ENCODE results near the gene CNTN5. TPM values are rescaled to one million over a fixed set of nuclear protein-coding genes. Genes with fewer than 3 reads are reported as not detected.

The CNTN5 gene
- polyA plus RNA-seq, 3 donors = 18.7 to 26.6 (median 19.0) TPM

DNA sequence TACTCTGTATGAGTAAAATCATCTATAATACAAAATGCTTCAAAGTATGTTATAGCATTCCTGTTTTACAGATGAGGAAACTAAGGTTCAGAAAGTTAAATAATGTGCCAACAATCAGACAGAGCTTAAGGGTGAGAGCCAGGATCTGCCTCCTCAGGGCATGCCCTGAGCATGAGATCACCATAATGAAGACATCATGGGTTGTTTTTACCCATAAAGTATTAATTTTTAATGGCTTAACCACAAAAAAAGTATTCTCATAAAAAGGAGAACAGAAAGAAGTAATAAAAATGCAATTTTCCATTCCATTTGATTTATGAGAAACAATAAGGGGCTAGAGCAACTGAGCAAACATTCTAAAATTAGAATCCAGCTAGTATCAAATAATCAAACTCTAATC is 1132.0 kb downstream of the CNTN5 start:
- no peak for DNase-seq (ENCODE audit: low read depth in 3 of 3, low spot score in 2 of 3)

DNA sequence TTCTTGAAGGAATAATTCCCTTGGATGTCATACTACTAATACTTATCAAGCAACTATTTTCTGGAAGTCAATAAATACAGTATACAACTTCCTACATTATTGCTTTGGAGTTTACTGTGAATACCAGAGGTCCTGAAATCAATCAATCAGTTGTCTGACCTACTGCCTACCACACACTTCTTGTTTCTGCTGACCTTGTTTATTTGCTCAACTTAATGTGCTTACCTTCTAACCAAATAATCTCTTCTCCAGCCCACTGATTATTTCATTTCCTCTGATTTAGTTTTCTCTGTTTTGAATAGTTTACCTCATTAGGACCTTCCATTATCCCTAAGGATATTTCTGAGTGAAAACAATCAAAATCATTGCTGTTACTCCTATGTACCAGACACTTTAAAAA is 1142.7 kb downstream of the CNTN5 start:
- no peak for DNase-seq (ENCODE audit: low read depth in 3 of 3, low spot score in 2 of 3)

DNA sequence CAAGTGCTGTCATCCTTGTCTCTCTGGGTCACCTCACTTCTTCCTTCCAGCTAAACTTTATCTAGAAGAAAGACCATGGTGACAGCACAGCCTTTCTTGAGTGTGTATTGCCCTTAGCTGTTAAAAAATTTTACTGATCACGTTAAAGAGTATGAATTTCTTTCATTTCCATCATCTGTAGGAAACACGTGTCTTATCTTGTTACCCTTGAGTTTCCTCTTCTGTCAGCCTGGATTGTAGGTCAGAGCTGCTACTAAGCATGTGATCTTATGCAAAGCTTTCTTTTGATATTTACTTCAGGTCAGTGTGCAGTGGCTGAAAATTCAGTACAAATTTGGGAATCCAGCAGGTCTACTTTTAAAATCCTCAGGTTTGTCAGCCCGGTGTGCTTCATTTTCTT is 1154.1 kb downstream of the CNTN5 start:
- DNase-seq (ENCODE audit: low read depth in 3 of 3, low spot score in 2 of 3) = no peak

DNA sequence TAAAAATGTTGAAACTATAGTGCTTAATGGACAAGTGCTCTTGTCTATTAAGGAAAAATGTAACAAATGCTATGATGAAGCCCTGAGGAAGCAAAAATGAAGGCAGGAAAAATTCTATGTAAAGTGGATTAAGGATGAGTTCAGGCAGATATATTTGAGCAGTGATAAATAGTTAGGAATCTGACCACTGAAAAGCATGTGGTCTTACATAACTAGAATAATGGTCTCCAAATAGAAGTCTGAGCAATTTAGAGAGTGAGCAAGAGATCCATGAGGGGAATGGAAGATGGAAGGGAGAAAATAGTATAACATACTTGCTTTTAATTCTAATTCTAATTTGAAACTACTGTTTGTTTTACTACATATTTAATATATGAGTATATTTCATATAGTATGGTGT is 1155.7 kb downstream of the CNTN5 start:
- no peak for DNase-seq (ENCODE audit: low read depth in 3 of 3, low spot score in 2 of 3)

DNA sequence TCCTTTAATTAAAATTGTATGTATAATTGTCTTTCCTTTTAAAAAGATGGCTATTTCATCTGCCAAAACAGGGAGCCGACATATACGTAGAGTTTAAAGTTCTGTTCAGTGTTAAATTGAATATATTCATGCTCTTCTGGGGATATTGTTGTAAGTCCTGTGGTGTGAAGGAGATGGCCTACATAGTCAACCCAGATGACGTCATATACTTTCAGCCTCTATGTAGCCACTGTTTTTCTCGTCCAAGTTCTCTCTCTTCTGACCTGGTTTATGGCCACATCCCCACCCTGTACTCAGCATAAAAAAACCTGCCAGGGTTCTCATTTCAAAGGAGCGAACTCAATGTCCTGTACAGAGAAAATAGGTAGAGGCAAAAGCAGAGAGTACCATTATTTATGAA is 1156.9 kb downstream of the CNTN5 start:
- DNase-seq (ENCODE audit: low read depth in 3 of 3, low spot score in 2 of 3) = no peak

DNA sequence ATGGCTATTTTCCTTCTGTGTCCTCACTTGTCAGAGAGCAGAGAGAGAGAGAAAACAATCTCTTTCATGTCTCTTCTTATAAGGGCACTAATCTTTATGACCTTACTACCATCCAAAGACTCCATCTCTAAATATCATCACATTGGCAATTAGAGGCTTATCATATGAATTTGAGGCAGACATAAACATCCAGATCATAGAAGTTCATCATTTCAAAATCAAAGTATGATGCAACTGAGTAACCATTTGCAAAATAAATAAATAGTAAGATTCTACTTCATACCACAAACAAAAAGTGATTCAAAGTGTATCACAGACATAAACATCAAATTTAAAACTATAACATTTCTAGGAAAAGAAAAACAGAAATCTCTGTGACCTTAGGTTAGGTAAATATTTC is 1161.6 kb downstream of the CNTN5 start:
- DNase-seq (ENCODE audit: low read depth in 3 of 3, low spot score in 2 of 3) = no peak

DNA sequence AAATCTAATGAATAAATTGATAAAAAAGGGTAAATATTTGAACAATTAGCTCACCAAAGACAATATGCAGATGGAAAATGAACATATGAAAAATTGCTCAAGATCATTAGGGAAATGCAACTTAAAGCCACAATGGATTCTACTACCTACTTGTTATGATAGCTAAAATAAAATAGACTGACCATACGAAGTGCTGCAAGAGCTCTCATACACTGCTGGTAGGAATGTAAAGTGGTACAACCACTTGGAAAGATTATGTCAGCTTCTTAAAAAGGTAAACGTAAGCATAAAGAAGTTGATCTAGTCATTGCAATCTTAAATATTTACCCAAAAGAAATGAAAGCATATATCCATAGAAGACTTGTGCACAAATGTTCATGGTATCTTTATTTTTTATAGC is 1162.2 kb downstream of the CNTN5 start:
- no peak for DNase-seq (ENCODE audit: low read depth in 3 of 3, low spot score in 2 of 3)

DNA sequence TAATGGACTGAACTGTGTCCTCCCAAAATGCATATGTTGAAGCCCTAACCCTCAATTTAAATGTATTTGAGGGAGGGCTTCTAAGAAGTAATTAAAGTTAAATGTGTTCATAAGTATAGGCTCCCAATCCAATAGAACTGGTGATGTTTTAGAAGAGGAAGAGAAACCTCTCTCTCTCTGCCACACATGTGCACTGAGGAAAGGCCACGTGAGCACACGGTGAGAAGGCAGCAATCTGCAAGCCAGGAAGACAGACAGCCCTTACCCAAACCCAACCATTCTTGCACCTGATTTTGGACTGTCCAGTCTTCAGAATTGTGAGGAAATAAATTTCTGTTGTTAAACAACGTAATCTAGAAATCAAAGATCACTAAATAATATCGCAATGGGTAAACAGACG is 1164.8 kb downstream of the CNTN5 start:
- no peak for DNase-seq (ENCODE audit: low read depth in 3 of 3, low spot score in 2 of 3)

DNA sequence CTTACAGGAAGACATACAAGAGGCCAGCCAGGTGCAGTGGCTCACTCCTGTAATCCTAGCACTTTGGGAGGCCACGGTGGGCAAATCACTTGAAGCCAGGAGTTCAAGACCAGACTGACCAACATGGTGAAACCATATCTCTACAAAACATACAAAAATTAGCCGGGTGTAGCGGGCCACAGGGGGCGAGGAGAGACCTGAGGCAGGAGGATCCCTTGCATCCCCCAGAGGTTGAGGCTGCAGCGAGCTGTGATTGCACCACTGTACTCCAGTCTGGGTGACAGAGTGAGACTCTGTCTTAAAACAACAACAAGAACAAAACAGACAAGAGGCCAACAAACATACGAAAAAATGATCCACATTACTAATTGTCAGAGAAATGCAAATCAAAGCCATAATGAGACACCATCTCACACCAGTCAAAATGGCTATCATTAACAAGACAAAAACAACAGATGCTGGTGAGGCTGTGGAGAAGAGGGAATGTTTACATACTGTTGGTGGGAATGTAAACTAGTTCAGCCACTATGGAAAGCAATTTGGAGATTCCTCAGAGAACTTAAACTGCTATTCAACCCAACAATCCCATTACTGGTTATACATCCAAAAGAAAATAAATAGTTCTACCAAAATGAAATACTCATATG is 1167.5 kb downstream of the CNTN5 start:
- no peak for DNase-seq (ENCODE audit: low read depth in 3 of 3, low spot score in 2 of 3)

DNA sequence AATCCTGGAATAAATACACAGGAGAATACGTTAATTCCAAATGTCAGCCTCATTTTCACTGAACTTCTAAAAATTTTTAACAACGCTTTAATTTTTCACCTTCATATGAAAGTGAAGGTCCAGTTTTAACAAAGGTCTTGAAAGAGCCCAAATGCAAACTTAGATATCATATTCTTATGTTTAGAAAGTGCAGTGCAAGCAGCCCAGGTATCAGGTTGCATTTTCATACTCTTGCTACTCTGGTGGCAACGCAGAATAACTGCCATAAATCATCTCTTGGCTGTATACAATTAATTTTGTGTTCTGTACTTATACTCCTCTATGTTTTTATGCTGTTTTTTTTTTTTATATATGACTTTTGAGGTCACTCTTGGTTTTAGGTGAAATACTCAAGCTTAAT is 1169.6 kb downstream of the CNTN5 start:
- DNase-seq (ENCODE audit: low read depth in 3 of 3, low spot score in 2 of 3) = no peak

DNA sequence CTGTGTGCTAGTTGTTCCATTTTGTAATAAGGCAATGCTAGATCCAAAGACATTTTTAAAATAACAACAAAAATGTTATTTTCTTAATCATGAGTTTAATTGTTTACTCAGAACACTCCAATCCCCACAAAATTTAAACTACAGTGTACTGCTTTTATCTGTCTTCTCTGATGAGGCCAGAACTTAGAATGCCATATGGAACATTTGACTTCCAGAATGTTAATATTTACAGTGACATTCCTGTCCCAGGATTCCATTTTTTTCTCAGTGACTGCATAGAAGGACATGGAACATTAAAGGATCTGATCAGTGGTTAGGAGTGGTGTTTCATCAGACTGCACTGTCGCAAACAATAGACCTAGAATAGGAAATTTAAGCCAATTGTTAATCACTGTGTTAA is 1171.4 kb downstream of the CNTN5 start:
- no peak for DNase-seq (ENCODE audit: low read depth in 3 of 3, low spot score in 2 of 3)

DNA sequence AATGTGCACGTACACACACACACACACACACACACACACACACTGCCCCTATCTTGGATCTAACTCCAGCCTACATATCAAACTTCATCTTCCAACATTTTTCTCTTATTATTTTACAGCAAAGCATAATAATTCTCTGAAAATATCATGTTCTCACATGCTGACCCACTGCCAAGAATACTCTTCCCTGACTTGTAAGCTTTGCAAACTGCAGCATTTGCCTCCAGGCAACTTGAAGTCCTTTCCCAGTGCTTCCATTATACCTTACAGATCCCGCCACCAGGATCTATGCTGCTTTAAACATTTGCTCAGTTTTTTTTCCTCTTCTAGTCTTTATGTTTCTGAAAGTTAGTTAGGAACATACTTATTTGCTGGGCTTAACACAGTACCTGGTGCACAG is 1183.0 kb downstream of the CNTN5 start:
- no peak for DNase-seq (ENCODE audit: low read depth in 3 of 3, low spot score in 2 of 3)

DNA sequence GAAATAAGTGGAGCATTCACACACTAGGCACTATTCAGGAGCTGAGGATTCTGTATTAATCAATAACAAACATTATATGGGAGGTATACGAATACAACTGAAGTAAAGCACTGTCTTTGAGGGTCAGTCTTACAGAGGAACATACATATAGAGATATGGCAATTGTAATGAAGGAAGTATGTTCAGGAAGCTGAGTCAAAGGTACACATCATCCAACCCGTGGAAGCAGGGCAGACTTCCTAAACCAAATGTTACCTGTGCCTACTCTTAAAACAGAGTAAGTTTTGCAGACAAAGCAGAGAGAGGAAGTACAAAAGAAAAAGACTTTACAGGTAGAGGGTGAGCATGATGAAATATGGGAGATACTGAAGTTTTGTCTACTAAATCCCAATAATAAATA is 1185.2 kb downstream of the CNTN5 start:
- DNase-seq (ENCODE audit: low read depth in 3 of 3, low spot score in 2 of 3) = no peak

DNA sequence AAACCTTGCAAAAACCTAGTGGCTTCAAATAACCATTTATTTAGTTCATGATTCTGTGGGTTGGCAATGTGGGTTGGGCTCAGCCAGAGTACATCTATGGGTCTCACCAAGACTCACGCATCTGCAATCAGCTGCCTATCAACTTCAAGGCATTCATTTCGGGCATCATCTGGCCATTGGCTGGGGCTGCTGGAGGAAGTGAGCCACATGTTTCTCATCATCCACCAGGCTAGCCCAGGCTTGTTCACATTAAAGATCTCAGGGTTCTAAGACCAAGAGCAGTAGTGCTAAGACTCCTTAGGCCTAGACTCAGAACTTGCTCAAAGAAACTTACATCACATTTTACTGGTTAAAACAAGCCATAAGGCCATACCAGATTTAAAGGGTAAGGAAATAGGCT is 1187.5 kb downstream of the CNTN5 start:
- DNase-seq (ENCODE audit: low read depth in 3 of 3, low spot score in 2 of 3) = no peak

DNA sequence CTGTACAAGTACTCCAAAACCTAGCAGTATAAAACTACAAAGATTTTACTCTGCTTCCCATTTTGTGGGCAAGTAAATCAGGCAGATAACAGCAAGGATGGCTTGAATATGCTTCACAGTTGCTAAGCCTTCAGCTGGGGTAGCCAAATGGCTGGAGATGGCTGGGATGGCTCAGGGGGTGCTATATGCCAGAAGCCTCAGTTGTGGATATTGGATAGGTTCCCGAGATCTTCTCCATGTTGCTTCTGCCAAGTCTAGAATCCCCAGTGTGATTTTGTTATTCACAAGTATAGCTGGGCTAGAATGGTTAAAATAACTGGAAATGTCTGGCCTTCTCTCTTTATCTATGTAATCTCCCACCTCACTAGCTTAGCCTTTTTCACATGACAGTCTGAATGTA is 1194.0 kb downstream of the CNTN5 start:
- DNase-seq (ENCODE audit: low read depth in 3 of 3, low spot score in 2 of 3) = no peak

DNA sequence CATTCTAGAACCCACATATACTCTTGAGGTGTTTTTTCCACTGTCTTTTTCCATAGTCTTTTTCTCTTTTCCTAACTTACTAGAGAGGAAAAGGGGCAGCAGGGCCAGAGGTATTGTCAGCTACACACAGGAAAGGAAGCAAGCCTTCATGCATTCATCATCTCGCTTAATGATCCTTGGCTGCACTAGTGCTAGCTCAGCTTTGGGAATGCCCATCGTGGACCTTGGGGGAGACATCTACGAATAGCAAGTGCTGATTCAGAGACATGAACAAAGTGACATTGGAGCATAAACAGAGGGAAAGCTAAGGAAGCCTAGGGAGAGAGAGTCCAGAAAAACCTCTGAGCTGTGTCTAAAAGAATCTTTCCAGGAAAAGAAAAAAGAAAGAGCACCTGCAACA is 1200.1 kb downstream of the CNTN5 start:
- DNase-seq (ENCODE audit: low read depth in 3 of 3, low spot score in 2 of 3) = peak in 1 of 3 donors; percentile 39

DNA sequence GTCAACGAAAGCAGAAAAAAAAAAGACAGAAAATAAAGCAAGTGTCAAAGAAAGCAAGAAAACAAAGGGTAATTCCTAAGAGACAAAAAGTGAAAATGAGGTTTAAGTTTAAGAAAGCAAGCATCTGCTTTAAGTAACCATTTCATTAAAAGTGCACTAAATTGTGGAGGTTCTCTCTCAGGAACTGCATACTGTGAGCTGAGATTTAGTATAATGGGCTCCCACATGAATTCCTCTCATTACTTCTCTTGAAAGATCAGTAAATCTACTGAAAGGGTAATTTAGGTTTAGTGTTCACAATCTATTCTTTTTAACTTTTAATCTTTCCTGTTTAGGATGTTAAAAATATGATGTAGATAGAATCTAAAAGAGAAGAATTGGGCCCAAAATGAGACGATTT is 1201.0 kb downstream of the CNTN5 start:
- no peak for DNase-seq (ENCODE audit: low read depth in 3 of 3, low spot score in 2 of 3)

DNA sequence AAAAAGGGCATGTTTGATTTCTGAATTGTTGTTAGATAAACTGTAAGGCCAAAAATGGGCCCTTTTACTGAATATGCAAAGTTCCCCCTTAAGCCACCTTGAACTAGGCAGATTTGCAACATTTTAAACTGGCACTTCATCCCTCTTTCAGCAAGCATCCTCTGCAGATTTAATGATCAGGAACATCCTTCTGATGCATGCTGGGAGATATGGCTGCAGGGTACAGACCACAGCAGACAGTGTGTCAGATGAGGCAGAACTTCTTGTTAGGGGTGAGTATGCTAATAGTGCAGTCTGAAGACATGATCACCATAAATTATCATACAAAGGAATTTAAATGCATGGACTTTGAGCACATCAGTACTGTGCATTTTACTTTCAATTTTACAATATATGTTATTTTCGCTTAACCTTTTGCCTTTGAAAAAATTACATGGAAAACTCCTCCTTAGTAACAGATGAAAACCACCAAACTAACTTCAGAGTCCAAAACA is 1203.8 kb downstream of the CNTN5 start:
- no peak for DNase-seq (ENCODE audit: low read depth in 3 of 3, low spot score in 2 of 3)

DNA sequence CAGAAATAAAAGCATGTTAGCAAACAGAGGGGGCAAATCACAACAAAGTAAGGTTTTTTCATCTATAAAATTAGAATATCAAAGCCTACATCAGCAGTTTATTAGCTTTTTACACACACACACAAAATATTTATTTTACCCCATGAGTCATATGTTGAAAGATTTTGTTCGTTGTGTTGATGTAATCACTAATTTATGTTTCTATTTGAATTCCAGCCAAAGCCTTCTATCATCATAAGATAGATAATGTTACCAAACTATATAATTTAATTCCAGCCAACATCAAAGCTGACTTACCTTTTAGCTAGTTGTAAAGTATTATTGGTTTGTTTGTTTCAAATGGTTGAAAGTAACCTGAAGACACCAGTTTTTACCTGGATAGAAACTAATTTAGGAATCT is 1208.3 kb downstream of the CNTN5 start:
- DNase-seq (ENCODE audit: low read depth in 3 of 3, low spot score in 2 of 3) = no peak

DNA sequence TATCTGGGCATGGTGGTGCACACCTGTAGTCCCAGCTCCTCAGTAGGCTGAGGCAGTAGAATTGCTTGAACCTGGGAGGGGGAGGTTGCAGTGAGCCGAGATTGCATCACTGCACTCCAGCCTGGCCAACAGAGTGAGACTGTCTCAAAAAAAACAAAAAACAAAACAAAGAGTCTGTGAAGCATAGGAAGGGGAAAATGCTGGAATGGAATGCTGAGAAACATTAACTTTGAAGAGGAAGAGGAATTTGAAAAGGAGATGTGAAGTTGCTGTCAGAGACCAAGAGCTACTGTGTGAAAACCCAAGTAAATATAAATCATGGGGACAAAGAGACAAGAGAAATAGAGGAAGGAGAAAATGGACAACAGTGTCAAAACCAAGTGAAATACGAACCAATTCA is 1211.3 kb downstream of the CNTN5 start:
- DNase-seq (ENCODE audit: low read depth in 3 of 3, low spot score in 2 of 3) = no peak

DNA sequence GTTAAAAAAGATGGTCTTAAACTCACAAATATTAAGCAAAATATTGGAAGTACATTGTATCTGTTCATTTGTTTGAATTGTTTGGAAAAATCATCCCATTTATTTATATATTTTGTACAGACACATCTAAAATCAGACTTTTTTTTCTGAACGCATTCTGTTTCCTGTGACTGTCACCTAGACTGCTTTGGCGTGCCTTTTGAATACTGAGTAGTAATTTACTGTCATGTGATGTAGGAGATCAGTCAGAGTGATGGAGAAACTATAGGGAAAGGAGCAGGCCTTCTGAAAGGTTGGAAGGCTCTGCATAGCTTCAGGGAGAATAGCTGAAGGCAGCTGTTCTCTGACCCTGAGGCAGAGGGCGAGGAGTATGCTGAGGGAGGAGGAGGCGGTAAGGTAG is 1214.3 kb downstream of the CNTN5 start:
- no peak for DNase-seq (ENCODE audit: low read depth in 3 of 3, low spot score in 2 of 3)

DNA sequence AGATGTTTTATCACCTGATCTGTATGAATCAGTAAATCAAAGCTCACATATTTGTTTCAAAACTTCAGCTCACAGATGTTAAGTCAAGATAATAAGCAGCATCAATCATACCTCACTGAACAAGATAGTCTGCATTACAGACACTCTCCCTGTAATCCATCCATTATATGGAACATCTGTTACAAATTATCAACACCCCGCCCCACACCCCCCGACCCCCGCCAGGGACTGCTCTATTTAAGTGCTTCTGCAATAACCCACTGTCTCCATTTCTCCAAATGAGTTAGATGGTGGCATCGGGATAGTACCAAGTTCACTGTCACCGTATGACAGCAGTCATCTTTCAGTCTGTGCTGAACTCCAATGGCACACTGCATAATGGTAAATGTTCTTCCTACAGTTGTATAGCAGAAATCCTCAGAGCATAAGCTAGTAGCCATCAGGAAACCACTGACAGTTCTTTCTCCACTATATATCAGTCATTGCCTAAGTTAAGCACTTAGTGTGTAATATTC is 1219.3 kb downstream of the CNTN5 start:
- no peak for DNase-seq (ENCODE audit: low read depth in 3 of 3, low spot score in 2 of 3)

DNA sequence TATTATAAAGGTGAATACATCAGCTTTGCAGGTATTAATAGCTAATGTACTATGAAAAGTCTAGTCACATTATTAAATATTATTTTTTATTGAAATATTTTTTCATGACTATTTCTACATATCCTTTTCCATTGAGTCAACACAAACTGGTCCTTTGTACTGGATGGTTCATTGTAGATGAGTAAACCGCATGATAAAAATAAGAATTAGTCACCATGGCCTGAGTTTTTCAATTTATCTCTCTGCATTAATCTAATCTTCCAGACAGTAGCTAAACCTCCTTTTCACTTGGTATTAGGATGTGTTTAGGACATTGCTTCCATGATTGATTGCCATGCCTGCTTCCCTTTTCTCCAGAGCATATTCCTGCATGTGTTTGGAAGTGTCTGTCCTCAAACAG is 1227.0 kb downstream of the CNTN5 start:
- DNase-seq (ENCODE audit: low read depth in 3 of 3, low spot score in 2 of 3) = no peak

All from right renal cortex interstitium (tissue), 3 donors.